ENCODE results near the gene KRTAP1-5. TPM values are rescaled to one million over a fixed set of nuclear protein-coding genes. Genes with fewer than 3 reads are reported as not detected.

The KRTAP1-5 gene
- total and polyA plus RNA-seq, 2 experiments from 2014 or later = not detected

DNA sequence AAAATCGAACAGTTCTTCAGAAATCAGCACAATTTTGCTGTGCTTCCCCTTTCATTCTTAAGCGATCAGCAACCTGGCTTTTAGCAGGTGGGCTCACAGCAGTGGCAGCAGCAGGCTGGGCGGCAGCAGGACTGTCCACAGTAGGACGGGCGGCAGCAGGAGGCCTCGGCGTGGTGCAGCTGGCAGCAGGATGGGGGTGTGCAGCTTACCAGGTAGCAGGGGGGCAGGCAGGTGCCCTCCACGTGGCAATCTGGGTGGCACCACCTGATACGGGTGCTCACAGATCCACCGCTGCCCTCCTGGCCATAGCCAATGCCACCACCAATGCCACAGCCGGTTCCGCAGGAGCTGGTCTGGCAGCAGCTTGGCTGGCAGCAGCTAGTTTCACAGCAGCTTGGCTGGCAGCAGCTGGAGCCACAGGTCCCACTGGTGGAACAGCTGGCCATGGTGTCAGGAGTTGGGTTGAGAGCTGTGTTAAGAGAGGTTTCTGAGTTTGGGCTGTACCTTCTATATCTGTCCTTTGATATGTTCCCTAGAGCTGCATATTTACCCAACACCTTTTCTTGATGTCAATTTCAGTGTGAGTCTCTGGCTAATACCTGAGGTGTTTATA is 2.7 kb upstream of the KRTAP1-5 start, which contains the start of gene KRTAP1-4 (continued):
- TF ChIP-seq, protein P1, sequence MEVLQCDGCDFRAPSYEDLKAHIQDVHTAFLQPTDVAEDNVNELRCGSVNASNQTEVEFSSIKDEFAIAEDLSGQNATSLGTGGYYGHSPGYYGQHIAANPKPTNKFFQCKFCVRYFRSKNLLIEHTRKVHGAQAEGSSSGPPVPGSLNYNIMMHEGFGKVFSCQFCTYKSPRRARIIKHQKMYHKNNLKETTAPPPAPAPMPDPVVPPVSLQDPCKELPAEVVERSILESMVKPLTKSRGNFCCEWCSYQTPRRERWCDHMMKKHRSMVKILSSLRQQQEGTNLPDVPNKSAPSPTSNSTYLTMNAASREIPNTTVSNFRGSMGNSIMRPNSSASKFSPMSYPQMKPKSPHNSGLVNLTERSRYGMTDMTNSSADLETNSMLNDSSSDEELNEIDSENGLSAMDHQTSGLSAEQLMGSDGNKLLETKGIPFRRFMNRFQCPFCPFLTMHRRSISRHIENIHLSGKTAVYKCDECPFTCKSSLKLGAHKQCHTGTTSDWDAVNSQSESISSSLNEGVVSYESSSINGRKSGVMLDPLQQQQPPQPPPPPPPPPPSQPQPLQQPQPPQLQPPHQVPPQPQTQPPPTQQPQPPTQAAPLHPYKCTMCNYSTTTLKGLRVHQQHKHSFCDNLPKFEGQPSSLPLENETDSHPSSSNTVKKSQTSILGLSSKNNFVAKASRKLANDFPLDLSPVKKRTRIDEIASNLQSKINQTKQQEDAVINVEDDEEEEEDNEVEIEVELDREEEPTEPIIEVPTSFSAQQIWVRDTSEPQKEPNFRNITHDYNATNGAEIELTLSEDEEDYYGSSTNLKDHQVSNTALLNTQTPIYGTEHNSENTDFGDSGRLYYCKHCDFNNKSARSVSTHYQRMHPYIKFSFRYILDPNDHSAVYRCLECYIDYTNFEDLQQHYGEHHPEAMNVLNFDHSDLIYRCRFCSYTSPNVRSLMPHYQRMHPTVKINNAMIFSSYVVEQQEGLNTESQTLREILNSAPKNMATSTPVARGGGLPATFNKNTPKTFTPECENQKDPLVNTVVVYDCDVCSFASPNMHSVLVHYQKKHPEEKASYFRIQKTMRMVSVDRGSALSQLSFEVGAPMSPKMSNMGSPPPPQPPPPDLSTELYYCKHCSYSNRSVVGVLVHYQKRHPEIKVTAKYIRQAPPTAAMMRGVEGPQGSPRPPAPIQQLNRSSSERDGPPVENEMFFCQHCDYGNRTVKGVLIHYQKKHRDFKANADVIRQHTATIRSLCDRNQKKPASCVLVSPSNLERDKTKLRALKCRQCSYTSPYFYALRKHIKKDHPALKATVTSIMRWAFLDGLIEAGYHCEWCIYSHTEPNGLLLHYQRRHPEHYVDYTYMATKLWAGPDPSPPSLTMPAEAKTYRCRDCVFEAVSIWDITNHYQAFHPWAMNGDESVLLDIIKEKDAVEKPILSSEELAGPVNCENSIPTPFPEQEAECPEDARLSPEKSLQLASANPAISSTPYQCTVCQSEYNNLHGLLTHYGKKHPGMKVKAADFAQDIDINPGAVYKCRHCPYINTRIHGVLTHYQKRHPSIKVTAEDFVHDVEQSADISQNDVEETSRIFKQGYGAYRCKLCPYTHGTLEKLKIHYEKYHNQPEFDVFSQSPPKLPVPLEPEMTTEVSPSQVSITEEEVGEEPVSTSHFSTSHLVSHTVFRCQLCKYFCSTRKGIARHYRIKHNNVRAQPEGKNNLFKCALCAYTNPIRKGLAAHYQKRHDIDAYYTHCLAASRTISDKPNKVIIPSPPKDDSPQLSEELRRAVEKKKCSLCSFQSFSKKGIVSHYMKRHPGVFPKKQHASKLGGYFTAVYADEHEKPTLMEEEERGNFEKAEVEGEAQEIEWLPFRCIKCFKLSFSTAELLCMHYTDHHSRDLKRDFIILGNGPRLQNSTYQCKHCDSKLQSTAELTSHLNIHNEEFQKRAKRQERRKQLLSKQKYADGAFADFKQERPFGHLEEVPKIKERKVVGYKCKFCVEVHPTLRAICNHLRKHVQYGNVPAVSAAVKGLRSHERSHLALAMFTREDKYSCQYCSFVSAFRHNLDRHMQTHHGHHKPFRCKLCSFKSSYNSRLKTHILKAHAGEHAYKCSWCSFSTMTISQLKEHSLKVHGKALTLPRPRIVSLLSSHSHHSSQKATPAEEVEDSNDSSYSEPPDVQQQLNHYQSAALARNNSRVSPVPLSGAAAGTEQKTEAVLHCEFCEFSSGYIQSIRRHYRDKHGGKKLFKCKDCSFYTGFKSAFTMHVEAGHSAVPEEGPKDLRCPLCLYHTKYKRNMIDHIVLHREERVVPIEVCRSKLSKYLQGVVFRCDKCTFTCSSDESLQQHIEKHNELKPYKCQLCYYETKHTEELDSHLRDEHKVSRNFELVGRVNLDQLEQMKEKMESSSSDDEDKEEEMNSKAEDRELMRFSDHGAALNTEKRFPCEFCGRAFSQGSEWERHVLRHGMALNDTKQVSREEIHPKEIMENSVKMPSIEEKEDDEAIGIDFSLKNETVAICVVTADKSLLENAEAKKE (CRISPR knock-in tag; IDR thresholded peaks at IDR 0.05) = no peak
- TF ChIP-seq CREB1 (CRISPR knock-in tag; IDR thresholded peaks at IDR 0.05; ENCODE audit: low read depth) (no peak), POLR2AphosphoS5 (IDR thresholded peaks at IDR 0.05; ENCODE audit: low read depth) (no peak), STAT1 (IDR thresholded peaks at IDR 0.05; ENCODE audit: unreplicated experiment) (no peak)

DNA sequence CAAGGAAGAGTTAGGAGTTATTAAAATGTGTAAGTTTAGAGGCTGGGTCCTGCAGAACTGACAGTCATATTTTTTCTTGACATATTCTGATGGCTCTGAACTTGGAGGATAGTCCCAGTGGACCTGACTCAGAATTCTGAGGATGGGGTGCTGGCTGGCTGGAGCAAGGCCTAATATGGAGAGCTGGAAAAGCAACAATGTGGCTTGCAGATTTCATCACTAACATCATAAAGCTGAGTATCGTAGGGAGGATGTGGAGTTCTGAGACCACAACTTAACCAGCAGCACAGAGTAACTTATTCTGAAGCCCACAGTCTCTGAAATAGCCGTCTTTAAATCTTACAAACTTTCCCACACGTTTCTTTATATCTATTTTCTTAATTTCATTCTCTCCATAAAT is 2.3 kb downstream of the KRTAP1-5 start:
- Mint-ChIP-seq H3K9me3 (no peaks in the 10 kb centered on the region), H3K4me1 (no peaks in the 10 kb centered on the region), H3K36me3 (ENCODE audit: low read depth) (no peaks in the 10 kb centered on the region), H3K27ac (no peak overlapping the region), H3K27me3 (ENCODE audit: insufficient read depth, low read depth, poor library complexity) (peaks cover 2% of the 10 kb centered on the region), H3K4me3 (no peak overlapping the region)
- no peaks in the 10 kb centered on the region for H4K20me1 ChIP-seq (replicated peaks; ENCODE audit: insufficient read depth)
- no peaks in the 10 kb centered on the region for H3K27me3 ChIP-seq (ENCODE audit: insufficient read depth)
- no peaks in the 10 kb centered on the region for H3K79me2 ChIP-seq (replicated peaks; ENCODE audit: insufficient read depth)
- H2AFZ ChIP-seq = no peak overlapping the region
- H3K4me1 ChIP-seq (ENCODE audit: insufficient read depth) = no peaks in the 10 kb centered on the region
- DNase-seq (ENCODE audit: low spot score) = no peak
- H3K9me2 ChIP-seq (ENCODE audit: insufficient read depth) = no peaks in the 10 kb centered on the region
- H3K4me2 ChIP-seq = no peak overlapping the region
- no peaks in the 10 kb centered on the region for H3K36me3 ChIP-seq (ENCODE audit: insufficient read depth)
- no peak overlapping the region for H3K4me3 ChIP-seq
- no peaks in the 10 kb centered on the region for H3F3A ChIP-seq (replicated peaks; ENCODE audit: low read depth)
- no peak overlapping the region for H3K27ac ChIP-seq (ENCODE audit: low read depth)
- no peak for ATAC-seq
- TF ChIP-seq JUNB (IDR thresholded peaks at IDR 0.05; ENCODE audit: unreplicated experiment) (no peak), POLR2AphosphoS5 (IDR thresholded peaks at IDR 0.05; ENCODE audit: low read depth) (no peak), EZH2phosphoT487 (IDR thresholded peaks at IDR 0.05; ENCODE audit: unreplicated experiment) (no peak), NANOG (IDR thresholded peaks at IDR 0.05; ENCODE audit: borderline replicate concordance) (no peak)
- TF ChIP-seq, protein P2, sequence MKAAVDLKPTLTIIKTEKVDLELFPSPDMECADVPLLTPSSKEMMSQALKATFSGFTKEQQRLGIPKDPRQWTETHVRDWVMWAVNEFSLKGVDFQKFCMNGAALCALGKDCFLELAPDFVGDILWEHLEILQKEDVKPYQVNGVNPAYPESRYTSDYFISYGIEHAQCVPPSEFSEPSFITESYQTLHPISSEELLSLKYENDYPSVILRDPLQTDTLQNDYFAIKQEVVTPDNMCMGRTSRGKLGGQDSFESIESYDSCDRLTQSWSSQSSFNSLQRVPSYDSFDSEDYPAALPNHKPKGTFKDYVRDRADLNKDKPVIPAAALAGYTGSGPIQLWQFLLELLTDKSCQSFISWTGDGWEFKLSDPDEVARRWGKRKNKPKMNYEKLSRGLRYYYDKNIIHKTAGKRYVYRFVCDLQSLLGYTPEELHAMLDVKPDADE (IDR thresholded peaks at IDR 0.05) = no peak
- TF ChIP-seq, protein P3, sequence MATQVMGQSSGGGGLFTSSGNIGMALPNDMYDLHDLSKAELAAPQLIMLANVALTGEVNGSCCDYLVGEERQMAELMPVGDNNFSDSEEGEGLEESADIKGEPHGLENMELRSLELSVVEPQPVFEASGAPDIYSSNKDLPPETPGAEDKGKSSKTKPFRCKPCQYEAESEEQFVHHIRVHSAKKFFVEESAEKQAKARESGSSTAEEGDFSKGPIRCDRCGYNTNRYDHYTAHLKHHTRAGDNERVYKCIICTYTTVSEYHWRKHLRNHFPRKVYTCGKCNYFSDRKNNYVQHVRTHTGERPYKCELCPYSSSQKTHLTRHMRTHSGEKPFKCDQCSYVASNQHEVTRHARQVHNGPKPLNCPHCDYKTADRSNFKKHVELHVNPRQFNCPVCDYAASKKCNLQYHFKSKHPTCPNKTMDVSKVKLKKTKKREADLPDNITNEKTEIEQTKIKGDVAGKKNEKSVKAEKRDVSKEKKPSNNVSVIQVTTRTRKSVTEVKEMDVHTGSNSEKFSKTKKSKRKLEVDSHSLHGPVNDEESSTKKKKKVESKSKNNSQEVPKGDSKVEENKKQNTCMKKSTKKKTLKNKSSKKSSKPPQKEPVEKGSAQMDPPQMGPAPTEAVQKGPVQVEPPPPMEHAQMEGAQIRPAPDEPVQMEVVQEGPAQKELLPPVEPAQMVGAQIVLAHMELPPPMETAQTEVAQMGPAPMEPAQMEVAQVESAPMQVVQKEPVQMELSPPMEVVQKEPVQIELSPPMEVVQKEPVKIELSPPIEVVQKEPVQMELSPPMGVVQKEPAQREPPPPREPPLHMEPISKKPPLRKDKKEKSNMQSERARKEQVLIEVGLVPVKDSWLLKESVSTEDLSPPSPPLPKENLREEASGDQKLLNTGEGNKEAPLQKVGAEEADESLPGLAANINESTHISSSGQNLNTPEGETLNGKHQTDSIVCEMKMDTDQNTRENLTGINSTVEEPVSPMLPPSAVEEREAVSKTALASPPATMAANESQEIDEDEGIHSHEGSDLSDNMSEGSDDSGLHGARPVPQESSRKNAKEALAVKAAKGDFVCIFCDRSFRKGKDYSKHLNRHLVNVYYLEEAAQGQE (IDR thresholded peaks at IDR 0.05; ENCODE audit: unreplicated experiment) = no peak

All from GM23338 (cell line).